ENCODE results near the gene PPP1R3E. TPM values are rescaled to one million over a fixed set of nuclear protein-coding genes. Genes with fewer than 3 reads are reported as not detected.

PPP1R3E gene
- total RNA-seq, 4 donors from 2014 or later, result 9.1 to 13.9 (median 11.0) TPM

- in situ Hi-C loops (cut with MboI; ENCODE audit: low pct_ligation_motif_present in 1 of 4, low pct_unique_long_range_greater_than_20kb in 1 of 4, low sequenced_read_pairs in 3 of 4), result loop anchor here in 3 of 4 donors (25.0 kb wide), 1 partner anchor 188 kb away; the partner anchor contains the start of genes CEBPE (in 3 of the 3) and CIROP (in 3 of the 3)
- Histone ChIP-seq H3K4me3 (peak overlapping the region; percentile 47 to 74 (median 66)), H3K9me3 (no peaks in the 10 kb centered on the region), H3K4me1 (peaks cover 7 to 29% (median 19%) of the 10 kb centered on the region in 4 donors), H3K27ac (peak overlapping the region; percentile 99 to 100 (median 99)), H3K36me3 (no peaks in the 10 kb centered on the region), H3K27me3 (no peaks in the 10 kb centered on the region)
- intact Hi-C loops (cut with DNase I; ENCODE audit: low total_unique reads), result loop anchor here (2.0 kb wide), 1 partner anchor 33 kb away; no protein-coding TSS in a partner anchor
- 24 to 62% methylated on average over 4 to 10 of the region's 10 CpGs for WGBS, 2 donors (ENCODE audit: low coverage in 1 of 2)
- no peak for DNase-seq
- TF ChIP-seq CTCF (IDR thresholded peaks at IDR 0.05) (no peak), EP300 (IDR thresholded peaks at IDR 0.05; ENCODE audit: low read depth) (no peak), POLR2A (IDR thresholded peaks at IDR 0.05) (no peak), POLR2AphosphoS5 (IDR thresholded peaks at IDR 0.05) (no peak)
These were observed 2.5 kb downstream of the PPP1R3E start for GRCh38 chr14:23299986-23300686.

- intact Hi-C loops (cut with DNase I; ENCODE audit: low total_unique reads), result loop anchor here (2.0 kb wide), 1 partner anchor 33 kb away; no protein-coding TSS in a partner anchor
- Histone ChIP-seq H3K4me1 (peaks cover 7 to 33% (median 23%) of the 10 kb centered on the region in 4 donors), H3K4me3 (no peak overlapping the region), H3K27ac (peak overlapping the region; percentile 99 to 100 (median 99)), H3K27me3 (no peaks in the 10 kb centered on the region), H3K36me3 (no peaks in the 10 kb centered on the region), H3K9me3 (no peaks in the 10 kb centered on the region)
- DNase-seq, result no peak
- no peak for TF ChIP-seq CTCF (IDR thresholded peaks at IDR 0.05)
- no peak for TF ChIP-seq POLR2A (IDR thresholded peaks at IDR 0.05)
- TF ChIP-seq POLR2AphosphoS5 (IDR thresholded peaks at IDR 0.05), result no peak
- no peak for TF ChIP-seq EP300 (IDR thresholded peaks at IDR 0.05; ENCODE audit: low read depth)
- in situ Hi-C loops (cut with MboI; ENCODE audit: low pct_ligation_motif_present in 1 of 4, low pct_unique_long_range_greater_than_20kb in 1 of 4, low sequenced_read_pairs in 3 of 4), result loop anchor here in 3 of 4 donors (25.0 kb wide), 1 partner anchor 187 kb away; the partner anchor contains the start of genes CEBPE (in 3 of the 3) and CIROP (in 3 of the 3)
- 33 to 60% methylated on average over 1 to 2 of the region's 2 CpGs for WGBS, 2 donors (ENCODE audit: low coverage in 1 of 2)
These were observed 3.3 kb downstream of the PPP1R3E start for GRCh38 chr14:23299211-23299957.

GRCh38 chr14:23297611-23298277, 4.9 kb downstream of the PPP1R3E start:
- intact Hi-C loops (cut with DNase I; ENCODE audit: low total_unique reads), result loop anchor here (2.0 kb wide), 1 partner anchor 31 kb away; no protein-coding TSS in a partner anchor
- DNase-seq, result no peak
- no peak overlapping the region for H3K4me3 ChIP-seq
- H3K27ac ChIP-seq, result no peak overlapping the region
- H3K4me1 ChIP-seq, result peaks cover 7 to 29% (median 17%) of the 10 kb centered on the region in 4 donors
- no peaks in the 10 kb centered on the region for H3K36me3 ChIP-seq
- H3K9me3 ChIP-seq, result no peaks in the 10 kb centered on the region
- in situ Hi-C loops (cut with MboI; ENCODE audit: low pct_ligation_motif_present in 1 of 4, low pct_unique_long_range_greater_than_20kb in 1 of 4, low sequenced_read_pairs in 3 of 4), result loop anchor here in 3 of 4 donors (25.0 kb wide), 1 partner anchor 185 kb away; the partner anchor contains the start of genes CEBPE (in 3 of the 3) and CIROP (in 3 of the 3)
- WGBS, 2 donors (ENCODE audit: low coverage in 1 of 2), result 86 to 90% methylated on average over 3 to 7 of the region's 7 CpGs
- TF ChIP-seq POLR2AphosphoS5 (IDR thresholded peaks at IDR 0.05), result no peak
- TF ChIP-seq POLR2A (IDR thresholded peaks at IDR 0.05), result no peak
- TF ChIP-seq EP300 (IDR thresholded peaks at IDR 0.05; ENCODE audit: low read depth), result no peak
- no peak for TF ChIP-seq CTCF (IDR thresholded peaks at IDR 0.05)
- no peaks in the 10 kb centered on the region for H3K27me3 ChIP-seq
